Suprapubic skin (tissue), 4 donors: ENCODE results near the gene SDCBP2.

ENCODE experiments used
- CTCF ChIP-seq, 2 donors: fragments of 200-600 bp in 1 of 2; fragments of 450-650 bp in 1 of 2; sonication (generic) in 1 of 2; IDR thresholded peaks; one replicate each; pipeline ENCODE4 v1.5.1; 2016 to 2019; ENCODE audit warnings: antibody characterized with exemption in 2 of 2, mild to moderate bottlenecking in 1 of 2, moderate library complexity in 1 of 2
- EP300 ChIP-seq: sonication (generic); formaldehyde crosslinking; IDR thresholded peaks from one replicate; pipeline ENCODE4 v1.6.1; 2017; ENCODE audit warnings: antibody characterized with exemption
- POLR2A ChIP-seq, 2 donors: fragments of 450-650 bp; IDR thresholded peaks; one replicate each; pipeline ENCODE4 v1.6.1; 2017; ENCODE audit warnings: antibody characterized with exemption in 2 of 2, mild to moderate bottlenecking in 2 of 2, moderate library complexity in 2 of 2
- POLR2AphosphoS5 ChIP-seq, 3 donors: sonication (generic); formaldehyde crosslinking; IDR thresholded peaks; one replicate each; pipeline ENCODE4 v1.6.1; 2017; ENCODE audit warnings: antibody characterized with exemption in 3 of 3

DNA sequence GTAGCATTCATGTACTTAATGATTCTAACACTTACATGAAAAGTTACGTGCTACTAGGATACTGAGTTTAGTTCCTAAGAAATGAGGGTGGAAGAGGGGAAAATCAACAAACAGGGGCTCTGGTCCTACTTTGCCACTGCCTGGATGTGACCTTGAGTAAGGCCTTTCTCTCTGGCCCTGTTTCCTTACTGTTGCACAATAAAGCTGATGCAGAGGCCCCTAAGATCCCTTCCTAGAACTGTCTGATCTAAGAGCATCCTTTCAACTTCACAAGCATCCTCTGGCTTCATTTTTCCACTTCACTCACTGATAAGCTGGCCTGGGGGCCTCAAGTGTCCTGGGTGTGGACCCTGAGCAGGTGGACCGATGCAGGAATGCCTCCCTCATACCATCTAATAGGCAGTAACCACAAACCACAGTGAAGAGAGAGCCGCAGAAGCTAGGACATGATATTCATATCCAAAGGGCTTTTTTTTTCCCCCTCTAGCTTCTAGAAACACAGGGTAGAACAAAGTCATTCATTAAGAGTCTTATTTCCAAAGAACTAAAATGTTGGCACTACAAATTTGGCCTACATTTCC is 42.4 kb upstream of the SDCBP2 start:
- no peak for TF ChIP-seq CTCF (IDR thresholded peaks at IDR 0.05)
- TF ChIP-seq POLR2A (IDR thresholded peaks at IDR 0.05): no peak
- TF ChIP-seq POLR2AphosphoS5 (IDR thresholded peaks at IDR 0.05): no peak
- no peak for TF ChIP-seq EP300
